Lung (tissue), 12 donors: ENCODE measurements around the gene OTUD5. TPM values are rescaled to one million over a fixed set of nuclear protein-coding genes. Genes with fewer than 3 reads are reported as not detected.

Experiments used
- ATAC-seq: fragments of 200-7000 bp; cut with Tn5 transposase; one replicate; pipeline ENCODE4 v1.9.1; 2020; ENCODE audit warnings: moderate number of reproducible peaks; ENCODE audit not compliant: insufficient read depth, low FRiP score
- DNase-seq, 3 donors: peaks; one replicate each; pipeline ENCODE4 v3.0.0-alpha.2; 2013 to 2017
- H3K27ac ChIP-seq, 2 donors: one replicate each; pipeline ENCODE4 v1.5.1; 2013; ENCODE audit warnings: mild to moderate bottlenecking in 2 of 2, moderate library complexity in 2 of 2, control low read depth in 1 of 2, inconsistent platforms in 1 of 2, low read depth in 1 of 2, low read length in 1 of 2
- H3K27me3 ChIP-seq, 3 donors: one replicate each; pipeline ENCODE4 v1.5.1; 2013; ENCODE audit warnings: low read length in 2 of 3; ENCODE audit not compliant: control insufficient read depth in 3 of 3, insufficient read depth in 3 of 3
- H3K36me3 ChIP-seq, 4 donors: one replicate each; pipeline ENCODE4 v1.5.1; 2013; ENCODE audit warnings: low read length in 4 of 4, mild to moderate bottlenecking in 1 of 4, moderate library complexity in 1 of 4; ENCODE audit not compliant: control insufficient read depth in 4 of 4, insufficient read depth in 4 of 4
- H3K4me1 ChIP-seq, 5 donors: one replicate each; pipeline ENCODE4 v1.5.1; 2013; ENCODE audit warnings: low read length in 5 of 5, mild to moderate bottlenecking in 2 of 5, moderate library complexity in 1 of 5; ENCODE audit not compliant: control insufficient read depth in 5 of 5, insufficient read depth in 5 of 5
- H3K4me3 ChIP-seq: one replicate; pipeline ENCODE4 v1.5.1; 2013; ENCODE audit warnings: mild to moderate bottlenecking, control low read depth, moderate library complexity
- H3K9ac ChIP-seq, 2 donors: one replicate each; pipeline ENCODE4 v1.5.1; 2013; ENCODE audit warnings: low read length in 2 of 2, control low read depth in 1 of 2; ENCODE audit not compliant: insufficient read depth in 1 of 2
- H3K9me3 ChIP-seq, 4 donors: one replicate each; pipeline ENCODE4 v1.5.1; 2013; ENCODE audit warnings: low read length in 3 of 4, mild to moderate bottlenecking in 1 of 4, moderate library complexity in 1 of 4; ENCODE audit not compliant: control insufficient read depth in 4 of 4, insufficient read depth in 3 of 4
- WGBS, 2 donors: extraction: QIAGEN DNeasy Blood & Tissue Kit; methylation state at CpG; one replicate each; pipeline ENCODE4 v1.1.7; 2013; 5-methylcytosine and 5-hydroxymethylcytosine counted together
- polyA plus RNA-seq, 2 donors: library from polyadenylated mRNA; stranded (reverse); fragments of 200-250 nt; gene quantifications; one replicate each; pipeline ENCODE4 v1.2.1, GENCODE V29; 2013
- total RNA-seq, 2 donors: library from RNA; depleted of rRNA in 1 of 2; stranded (reverse); fragments of >200 nt in 1 of 2; gene quantifications; one replicate each; pipeline ENCODE4 v1.2.1, GENCODE V29; 2014 to 2021
- TF ChIP-seq, protein P1 (sequence below): IDR thresholded peaks from 2 replicates; pipeline ENCODE4 v1.5.1; 2012; ENCODE audit warnings: mild to moderate bottlenecking; ENCODE audit errors: control extremely low read depth, extremely low read depth
- donor health status: control.
- donor health status: control.
- donor health status: Bipolar disorder and iron deficiency.
- donor health status: healthy.
- donor health status: DM: yes; HTN: yes; CAD: no.

Gene OTUD5
- total and polyA plus RNA-seq, 4 donors, result 32.4 to 48.2 (median 35.7) TPM

DNA sequence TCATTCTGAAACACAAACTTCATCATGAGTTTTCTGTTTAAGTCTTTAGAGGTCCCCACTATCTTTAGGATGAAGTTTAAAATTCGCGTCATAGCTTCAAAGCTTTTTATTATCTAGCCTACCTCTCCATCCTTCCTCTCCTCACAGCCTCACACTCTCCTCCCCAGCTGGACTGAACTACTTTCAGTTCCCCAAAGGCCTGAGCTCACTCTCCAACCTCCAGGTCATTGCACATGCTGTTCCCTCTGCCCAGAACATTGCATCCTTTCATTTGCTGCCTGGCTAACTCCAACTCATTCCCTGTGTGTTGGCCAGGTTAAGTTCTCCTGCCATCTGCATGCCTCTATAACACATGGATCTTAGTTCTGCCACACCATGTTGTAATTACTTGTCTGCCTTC, 2.9 kb upstream of the OTUD5 start:
- ATAC-seq (no peak), DNase-seq (no peak)
- TF ChIP-seq, protein P1, sequence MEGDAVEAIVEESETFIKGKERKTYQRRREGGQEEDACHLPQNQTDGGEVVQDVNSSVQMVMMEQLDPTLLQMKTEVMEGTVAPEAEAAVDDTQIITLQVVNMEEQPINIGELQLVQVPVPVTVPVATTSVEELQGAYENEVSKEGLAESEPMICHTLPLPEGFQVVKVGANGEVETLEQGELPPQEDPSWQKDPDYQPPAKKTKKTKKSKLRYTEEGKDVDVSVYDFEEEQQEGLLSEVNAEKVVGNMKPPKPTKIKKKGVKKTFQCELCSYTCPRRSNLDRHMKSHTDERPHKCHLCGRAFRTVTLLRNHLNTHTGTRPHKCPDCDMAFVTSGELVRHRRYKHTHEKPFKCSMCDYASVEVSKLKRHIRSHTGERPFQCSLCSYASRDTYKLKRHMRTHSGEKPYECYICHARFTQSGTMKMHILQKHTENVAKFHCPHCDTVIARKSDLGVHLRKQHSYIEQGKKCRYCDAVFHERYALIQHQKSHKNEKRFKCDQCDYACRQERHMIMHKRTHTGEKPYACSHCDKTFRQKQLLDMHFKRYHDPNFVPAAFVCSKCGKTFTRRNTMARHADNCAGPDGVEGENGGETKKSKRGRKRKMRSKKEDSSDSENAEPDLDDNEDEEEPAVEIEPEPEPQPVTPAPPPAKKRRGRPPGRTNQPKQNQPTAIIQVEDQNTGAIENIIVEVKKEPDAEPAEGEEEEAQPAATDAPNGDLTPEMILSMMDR, result no peak
- Histone ChIP-seq H3K4me1 (peaks cover 0 to 31% (median 5%) of the 10 kb centered on the region in 5 donors), H3K27ac (no peak overlapping the region), H3K9ac (no peak overlapping the region), H3K9me3 (peaks cover 0 to 2% (median 0%) of the 10 kb centered on the region in 4 donors), H3K27me3 (no peaks in the 10 kb centered on the region), H3K36me3 (peaks cover 0 to 3% (median 0%) of the 10 kb centered on the region in 4 donors), H3K4me3 (no peak overlapping the region)
- 69 to 79% methylated on average over 2 of the region's 2 CpGs for WGBS, 2 donors

DNA sequence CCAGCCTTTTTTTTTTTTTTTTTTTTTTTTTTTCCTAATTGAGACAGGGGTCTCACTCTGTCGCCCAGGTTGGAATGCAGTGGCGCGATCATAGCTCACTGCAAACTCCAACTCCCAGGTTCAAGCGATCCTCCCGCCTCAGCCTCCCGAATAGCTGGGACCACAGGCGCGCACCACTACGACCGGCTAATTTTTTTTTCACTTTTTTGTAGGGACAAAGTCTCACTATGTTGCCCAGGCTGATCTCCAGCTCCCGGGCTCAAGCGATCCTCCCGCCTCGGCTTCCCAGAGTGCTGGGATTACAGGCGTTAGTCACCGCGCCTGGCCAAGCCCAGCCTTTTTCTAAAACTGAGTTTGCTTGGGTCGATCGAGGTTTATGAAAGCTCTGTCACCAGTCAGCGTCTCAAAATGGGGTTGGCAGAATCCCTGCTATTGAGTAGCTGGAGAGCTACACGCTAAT, 1.3 kb upstream of the OTUD5 start:
- TF ChIP-seq, protein P1, result no peak
- no peak for ATAC-seq
- peak overlapping the region; percentile 87 to 90 for H3K27ac ChIP-seq
- 0 to 34% methylated on average over 19 to 21 of the region's 21 CpGs for WGBS, 2 donors
- DNase-seq, result peak in 2 of 3 donors; percentile 38 to 49
- peaks cover 0 to 32% (median 5%) of the 10 kb centered on the region in 5 donors for H3K4me1 ChIP-seq
- no peaks in the 10 kb centered on the region for H3K27me3 ChIP-seq
- H3K36me3 ChIP-seq, result peaks cover 0 to 5% (median 2%) of the 10 kb centered on the region in 4 donors
- H3K9me3 ChIP-seq, result peaks cover 0 to under 1% (median 0%) of the 10 kb centered on the region in 4 donors
- H3K9ac ChIP-seq, result peak overlapping the region in 1 of 2 donors; percentile 89
- peak overlapping the region; percentile 16 for H3K4me3 ChIP-seq

DNA sequence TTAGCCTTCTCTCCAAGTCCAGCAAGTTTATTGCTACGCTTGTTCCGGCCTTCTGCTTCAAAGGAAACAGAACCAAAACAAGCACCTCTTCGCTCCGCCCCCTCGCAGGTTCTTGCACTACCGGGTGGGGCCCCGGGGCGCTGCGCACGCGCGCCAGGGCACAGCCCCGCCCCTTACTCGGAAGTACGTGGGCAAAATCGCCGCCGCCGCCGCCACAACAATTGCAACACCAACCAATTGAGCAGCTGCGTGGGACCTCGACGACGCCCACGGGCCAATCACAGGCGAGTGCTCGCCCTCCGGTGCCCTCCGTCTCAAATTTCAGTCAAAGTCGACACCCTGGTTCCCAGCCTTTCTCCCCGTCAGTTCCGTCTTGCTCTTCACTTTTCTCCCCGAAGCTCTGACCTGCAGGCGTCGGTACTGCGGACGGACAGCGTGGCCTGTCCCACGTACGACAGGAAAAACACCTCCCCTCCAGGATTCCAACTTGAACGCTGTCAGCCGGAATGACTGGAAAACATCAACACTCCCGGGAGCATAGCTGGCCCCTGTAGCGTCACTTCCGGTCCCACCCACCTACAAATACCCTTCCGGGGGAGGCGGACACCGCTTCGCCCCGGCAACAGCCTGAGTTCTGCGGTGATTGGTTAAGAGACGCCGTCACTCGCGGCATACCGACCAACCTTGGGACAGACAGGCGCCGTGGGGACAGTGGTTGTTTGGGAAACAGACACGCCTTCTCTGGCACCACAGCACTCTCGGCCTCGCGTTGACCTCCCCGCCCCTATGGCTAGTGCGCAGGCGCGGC, 624 bp upstream of the OTUD5 start:
- Histone ChIP-seq H3K4me1 (peaks cover 0 to 32% (median 9%) of the 10 kb centered on the region in 5 donors), H3K4me3 (peak overlapping the region; percentile 65), H3K9ac (peak overlapping the region; percentile 74 to 82), H3K27ac (peak overlapping the region; percentile 90 to 98), H3K27me3 (no peaks in the 10 kb centered on the region), H3K9me3 (no peaks in the 10 kb centered on the region), H3K36me3 (peaks cover 0 to 5% (median 2%) of the 10 kb centered on the region in 4 donors)
- DNase-seq (peak; percentile 98 to 99 (median 98)), ATAC-seq (peak; percentile 89)
- TF ChIP-seq, protein P1, result no peak
- WGBS, 2 donors, result 0 to 37% methylated on average over 54 to 66 of the region's 66 CpGs
